Natural killer cell treated with Interleukin-12 subunit alpha and Interleukin-12 subunit beta and Interleukin-15 and Interleukin-18, amount 100 ng/mL, for 72 hours (primary cell): ENCODE results near the gene NBEA. TPM values are rescaled to one million over a fixed set of nuclear protein-coding genes. Genes with fewer than 3 reads are reported as not detected.
A peak's percentile ranks its signal among the peaks of the same experiment; 100 is the strongest.

Experiments used
- ATAC-seq, 2 donors: fragments of 150-1000 bp; cut with Tn5 transposase in 1 of 2; sonication (Bioruptor Pico), chemical (Tn5 transposase) in 1 of 2; 2 replicates each; pipeline ENCODE4 v1.10.0; 2021
- DNase-seq: peaks from one replicate; pipeline ENCODE4 v3.0.0; 2022; ENCODE audit warnings: low spot score
- H3K27ac Mint-ChIP-seq, 2 donors: 1 replicate in 1 of 2; 2 replicates in 1 of 2; pipeline ENCODE4 v1.8.0; 2022; ENCODE audit warnings: mixed read lengths in 2 of 2, mild to moderate bottlenecking in 1 of 2, moderate library complexity in 1 of 2
- H3K27me3 Mint-ChIP-seq, 2 donors: 1 replicate in 1 of 2; 2 replicates in 1 of 2; pipeline ENCODE4 v1.8.0; 2022; ENCODE audit warnings: mixed read lengths in 2 of 2
- H3K36me3 Mint-ChIP-seq: one replicate; pipeline ENCODE4 v1.8.0; 2022; ENCODE audit warnings: mixed read lengths
- H3K4me1 Mint-ChIP-seq, 2 donors: 1 replicate in 1 of 2; 2 replicates in 1 of 2; pipeline ENCODE4 v1.8.0; 2022; ENCODE audit warnings: low read depth in 2 of 2, mixed read lengths in 2 of 2, mild to moderate bottlenecking in 1 of 2
- H3K4me3 Mint-ChIP-seq: one replicate; pipeline ENCODE4 v1.8.0; 2022; ENCODE audit warnings: mixed read lengths
- H3K9me3 Mint-ChIP-seq: 2 replicates; pipeline ENCODE4 v1.8.0; 2022; ENCODE audit warnings: mixed read lengths
- total RNA-seq, 2 donors: library from RNA; stranded (reverse); gene quantifications; one replicate each; pipeline ENCODE4 v1.2.3, GENCODE V29; 2022

The NBEA gene
- total RNA-seq, 2 donors from 2014 or later: 0.08 to 0.12 TPM

- no peak overlapping the region for H3K27ac Mint-ChIP-seq
- no peak overlapping the region for H3K4me3 Mint-ChIP-seq
- no peaks in the 10 kb centered on the region for H3K4me1 Mint-ChIP-seq
- no peak for ATAC-seq
- H3K27me3 Mint-ChIP-seq: no peaks in the 10 kb centered on the region
- no peak for DNase-seq
- no peaks in the 10 kb centered on the region for H3K36me3 Mint-ChIP-seq
- no peaks in the 10 kb centered on the region for H3K9me3 Mint-ChIP-seq
These were observed 256.6 kb downstream of the NBEA start for GRCh38 chr13:35198613-35199200.

GRCh38 chr13:35208587-35208986, 266.5 kb downstream of the NBEA start:
- no peak overlapping the region for H3K27ac Mint-ChIP-seq
- H3K9me3 Mint-ChIP-seq: no peaks in the 10 kb centered on the region
- no peak for DNase-seq
- ATAC-seq: no peak
- H3K4me3 Mint-ChIP-seq: no peak overlapping the region
- no peaks in the 10 kb centered on the region for H3K4me1 Mint-ChIP-seq
- H3K27me3 Mint-ChIP-seq: no peaks in the 10 kb centered on the region
- H3K36me3 Mint-ChIP-seq: no peaks in the 10 kb centered on the region

- H3K27ac Mint-ChIP-seq: no peak overlapping the region
- ATAC-seq: no peak
These were observed 268.2 kb downstream of the NBEA start for GRCh38 chr13:35210261-35210660.

GRCh38 chr13:35211949-35212348, 269.9 kb downstream of the NBEA start:
- no peak overlapping the region for H3K4me3 Mint-ChIP-seq
- H3K9me3 Mint-ChIP-seq: no peaks in the 10 kb centered on the region
- no peak for ATAC-seq
- DNase-seq: no peak
- no peaks in the 10 kb centered on the region for H3K4me1 Mint-ChIP-seq
- no peak overlapping the region for H3K27ac Mint-ChIP-seq
- H3K27me3 Mint-ChIP-seq: no peaks in the 10 kb centered on the region
- H3K36me3 Mint-ChIP-seq: no peaks in the 10 kb centered on the region

More at GRCh38 chr13:35210261-35210660, 268.2 kb downstream of the NBEA start:
- Mint-ChIP-seq H3K4me3 (no peak overlapping the region), H3K36me3 (no peaks in the 10 kb centered on the region), H3K4me1 (no peaks in the 10 kb centered on the region), H3K27me3 (no peaks in the 10 kb centered on the region), H3K9me3 (no peaks in the 10 kb centered on the region)
- no peak for DNase-seq

GRCh38 chr13:35213911-35214310, 271.8 kb downstream of the NBEA start:
- DNase-seq: no peak
- Mint-ChIP-seq H3K27me3 (no peaks in the 10 kb centered on the region), H3K9me3 (no peaks in the 10 kb centered on the region), H3K36me3 (no peaks in the 10 kb centered on the region), H3K27ac (no peak overlapping the region), H3K4me1 (no peaks in the 10 kb centered on the region), H3K4me3 (no peak overlapping the region)
- no peak for ATAC-seq

- Mint-ChIP-seq H3K4me3 (no peak overlapping the region), H3K27ac (no peak overlapping the region), H3K9me3 (no peaks in the 10 kb centered on the region), H3K27me3 (no peaks in the 10 kb centered on the region), H3K36me3 (no peaks in the 10 kb centered on the region), H3K4me1 (no peaks in the 10 kb centered on the region)
- DNase-seq: no peak
- no peak for ATAC-seq
These were observed 274.1 kb downstream of the NBEA start for GRCh38 chr13:35216131-35216530.

GRCh38 chr13:35219021-35219420, 277.0 kb downstream of the NBEA start:
- Mint-ChIP-seq H3K36me3 (no peaks in the 10 kb centered on the region), H3K9me3 (no peaks in the 10 kb centered on the region), H3K4me3 (no peak overlapping the region), H3K27ac (no peak overlapping the region), H3K4me1 (no peaks in the 10 kb centered on the region), H3K27me3 (no peaks in the 10 kb centered on the region)
- no peak for DNase-seq
- no peak for ATAC-seq

GRCh38 chr13:35225159-35225558, 283.1 kb downstream of the NBEA start:
- Mint-ChIP-seq H3K36me3 (no peaks in the 10 kb centered on the region), H3K27me3 (no peaks in the 10 kb centered on the region), H3K9me3 (peaks cover 4% of the 10 kb centered on the region), H3K27ac (no peak overlapping the region), H3K4me1 (no peaks in the 10 kb centered on the region), H3K4me3 (no peak overlapping the region)
- no peak for DNase-seq
- no peak for ATAC-seq

GRCh38 chr13:35225582-35225981, 283.5 kb downstream of the NBEA start:
- ATAC-seq (no peak), DNase-seq (no peak)
- no peaks in the 10 kb centered on the region for H3K27me3 Mint-ChIP-seq
- no peaks in the 10 kb centered on the region for H3K36me3 Mint-ChIP-seq
- H3K27ac Mint-ChIP-seq: no peak overlapping the region
- H3K4me3 Mint-ChIP-seq: no peak overlapping the region
- no peaks in the 10 kb centered on the region for H3K4me1 Mint-ChIP-seq
- H3K9me3 Mint-ChIP-seq: peaks cover 4% of the 10 kb centered on the region

- no peak overlapping the region for H3K4me3 Mint-ChIP-seq
- H3K4me1 Mint-ChIP-seq: no peaks in the 10 kb centered on the region
- no peaks in the 10 kb centered on the region for H3K27me3 Mint-ChIP-seq
- ATAC-seq: no peak
- no peak overlapping the region for H3K27ac Mint-ChIP-seq
- DNase-seq: no peak
- H3K9me3 Mint-ChIP-seq: peaks cover 4% of the 10 kb centered on the region
- H3K36me3 Mint-ChIP-seq: no peaks in the 10 kb centered on the region
These were observed 286.5 kb downstream of the NBEA start for GRCh38 chr13:35228536-35228935.

GRCh38 chr13:35231426-35231825, 289.4 kb downstream of the NBEA start:
- Mint-ChIP-seq H3K4me3 (no peak overlapping the region), H3K27me3 (no peaks in the 10 kb centered on the region), H3K4me1 (no peaks in the 10 kb centered on the region), H3K36me3 (no peaks in the 10 kb centered on the region), H3K27ac (no peak overlapping the region), H3K9me3 (no peaks in the 10 kb centered on the region)
- DNase-seq (no peak), ATAC-seq (no peak)

- Mint-ChIP-seq H3K27me3 (no peaks in the 10 kb centered on the region), H3K9me3 (peaks cover 2% of the 10 kb centered on the region), H3K4me3 (no peak overlapping the region), H3K4me1 (no peaks in the 10 kb centered on the region), H3K27ac (no peak overlapping the region), H3K36me3 (no peaks in the 10 kb centered on the region)
- DNase-seq: no peak
- no peak for ATAC-seq
These were observed 296.2 kb downstream of the NBEA start for GRCh38 chr13:35238274-35238673.

GRCh38 chr13:35252536-35253205, 310.6 kb downstream of the NBEA start:
- ATAC-seq (peak; percentile 58 to 77), DNase-seq (no peak)
- Mint-ChIP-seq H3K4me1 (peaks cover 0 to 14% of the 10 kb centered on the region in 2 donors), H3K27ac (no peak overlapping the region), H3K27me3 (peaks cover 0 to 3% of the 10 kb centered on the region in 2 donors), H3K4me3 (no peak overlapping the region), H3K36me3 (no peaks in the 10 kb centered on the region), H3K9me3 (no peaks in the 10 kb centered on the region)

GRCh38 chr13:35255241-35255640, 313.2 kb downstream of the NBEA start:
- Mint-ChIP-seq H3K36me3 (no peaks in the 10 kb centered on the region), H3K27ac (no peak overlapping the region), H3K4me3 (no peak overlapping the region), H3K4me1 (peaks cover 0 to 14% of the 10 kb centered on the region in 2 donors), H3K27me3 (peaks cover 0 to 3% of the 10 kb centered on the region in 2 donors), H3K9me3 (no peaks in the 10 kb centered on the region)
- DNase-seq (no peak), ATAC-seq (no peak)
